ENCODE results near the gene GRIN1. TPM values are rescaled to one million over a fixed set of nuclear protein-coding genes. Genes with fewer than 3 reads are reported as not detected.
A peak's percentile ranks its signal among the peaks of the same experiment; 100 is the strongest.

GRIN1 gene
- total and polyA plus RNA-seq, 2 donors (not counting 3 experiments of a cell fraction or from before 2014, with no cell fraction given): not detected

GRCh38 chr9:137201205-137201868 lies 62.4 kb downstream of the GRIN1 start:
- BruUV-seq (replicated peaks): no TSS peak
- ChIA-PET POLR2A (interaction anchor here (0.8 to 1.2 kb wide), 5 partner anchors 12 to 72 kb away, joined by 3 to 10 read pairs (median 5); partner anchors contain the start of genes ANAPC2, SSNA1 and TUBB4B), CTCF (interaction anchor here (0.8 to 1.5 kb wide), 7 partner anchors 12 to 155 kb away, joined by 3 to 7 read pairs (median 3); partner anchors contain the start of genes CYSRT1, NPDC1, RNF208 and RNF224)
- no peaks in the 10 kb centered on the region for H3K9me3 ChIP-seq (replicated peaks; ENCODE audit: control insufficient read depth, insufficient read depth, low read length)
- FAIRE-seq: no peak
- H3K4me1 ChIP-seq (ENCODE audit: control insufficient read depth, extremely low read depth, insufficient read depth, low read length): peaks cover 25% of the 10 kb centered on the region
- H3K79me2 ChIP-seq (ENCODE audit: control insufficient read depth, insufficient read depth, low read length): peaks cover 25% of the 10 kb centered on the region
- no peaks in the 10 kb centered on the region for H3K27me3 ChIP-seq (ENCODE audit: control insufficient read depth in 2 of 2, insufficient read depth in 2 of 2, low read length in 2 of 2)
- H3K36me3 ChIP-seq (ENCODE audit: control insufficient read depth in 2 of 2, extremely low read depth in 1 of 2, insufficient read depth in 2 of 2, low read length in 2 of 2): no peaks in the 10 kb centered on the region
- H3K9me1 ChIP-seq (replicated peaks; ENCODE audit: control insufficient read depth, extremely low read depth, insufficient read depth, low read length): no peaks in the 10 kb centered on the region
- H3K4me2 ChIP-seq (ENCODE audit: insufficient read depth, low read length): peak overlapping the region; percentile 19
- TF ChIP-seq MAX (IDR thresholded peaks at IDR 0.05; ENCODE audit: insufficient read depth, insufficient read length): no peak
- TF ChIP-seq POLR2A (IDR thresholded peaks at IDR 0.05; ENCODE audit: low read depth, low read length): no peak
- no peak for TF ChIP-seq MYC (IDR thresholded peaks at IDR 0.05; ENCODE audit: low read depth, low read length)
- TF ChIP-seq POLR2AphosphoS5 (IDR thresholded peaks at IDR 0.05; ENCODE audit: insufficient read depth, low read depth, low read length): no peak
- no peak for TF ChIP-seq FOS (IDR thresholded peaks at IDR 0.05; ENCODE audit: borderline replicate concordance, insufficient read depth, low read length)
- TF ChIP-seq EZH2 (IDR thresholded peaks at IDR 0.05; ENCODE audit: borderline replicate concordance, low read depth, low read length, severe bottlenecking): no peak
- no peak for TF ChIP-seq CTCF (IDR thresholded peaks at IDR 0.05; ENCODE audit: extremely low read depth in 1 of 2, insufficient read depth in 1 of 2, low read depth in 1 of 2, low read length in 2 of 2)
- TF ChIP-seq GATA2 (IDR thresholded peaks at IDR 0.05; ENCODE audit: insufficient read depth, insufficient read length, low read depth, low read length): no peak
- no peak for TF ChIP-seq JUN (IDR thresholded peaks at IDR 0.05; ENCODE audit: borderline replicate concordance, insufficient read depth, insufficient read length, low read depth)
- H3K9ac ChIP-seq (replicated peaks; ENCODE audit: extremely low read depth, insufficient read depth, low read length): no peak overlapping the region
- peak overlapping the region; percentile 1 for H2AFZ ChIP-seq (ENCODE audit: low read depth, low read length)
- DNase-seq (ENCODE audit: low read depth, low spot score): no peak
- peak overlapping the region in 2 of 3 experiments; percentile 7 to 80 for H3K4me3 ChIP-seq (replicated peaks in 1 of 3; ENCODE audit: insufficient read depth in 1 of 3, low read depth in 1 of 3, low read length in 3 of 3)
- dilution Hi-C loops (cut with MboI; ENCODE audit: extremely low pct_ligation_motif_present, low sequenced_read_pairs): no loop called here
- H4K20me1 ChIP-seq (replicated peaks; ENCODE audit: control insufficient read depth, extremely low read depth, insufficient read depth, low read length): no peaks in the 10 kb centered on the region
- intact Hi-C loops (cut with micrococcal nuclease): loop anchor here (2.0 kb wide), 2 partner anchors 39 to 67 kb away; partner anchors contain the start of gene TUBB4B
- H3K27ac ChIP-seq (ENCODE audit: insufficient read depth, low read depth, low read length): no peak overlapping the region
